ENCODE measurements around the gene CA10.

Gene CA10

DNA sequence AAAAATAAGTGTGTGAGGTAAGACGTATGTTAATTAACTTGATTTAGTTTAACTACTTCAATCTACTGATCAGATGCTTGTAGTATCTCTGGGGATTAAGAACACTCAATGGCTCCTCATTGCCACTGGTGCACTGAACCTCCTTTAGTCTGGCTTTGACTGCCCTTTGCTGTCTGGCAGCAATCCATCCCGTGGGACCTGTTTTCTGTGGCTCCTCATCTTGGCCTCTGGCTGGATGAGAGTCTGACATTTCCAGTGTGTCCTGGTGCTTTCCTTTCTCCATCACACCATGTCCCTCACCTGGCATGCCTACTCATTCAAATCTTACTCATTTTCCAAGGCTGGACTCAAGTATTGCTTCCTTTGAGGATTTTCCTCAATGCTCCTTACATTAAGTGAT lies 212.2 kb downstream of the CA10 start:
- no peak for DNase-seq (ENCODE audit: low spot score)

DNA sequence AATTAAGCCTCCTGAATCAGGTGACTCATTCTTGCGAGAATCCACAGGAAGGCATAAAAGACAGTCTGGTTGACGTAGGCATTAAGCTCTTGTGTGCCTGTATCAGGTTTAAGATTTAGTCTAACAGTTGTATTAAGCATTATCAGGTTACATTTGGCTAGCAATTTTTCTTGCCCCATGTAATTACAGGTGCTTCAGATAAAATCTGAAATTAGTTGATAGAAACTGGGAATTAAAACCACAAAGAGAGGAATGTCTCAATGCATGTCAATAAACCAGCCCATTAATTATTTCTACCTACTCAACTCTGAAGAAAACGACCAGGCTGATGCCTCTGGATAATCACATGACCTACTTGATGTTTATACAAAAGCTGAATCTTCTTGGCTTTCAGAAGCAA lies 217.2 kb downstream of the CA10 start:
- no peak for DNase-seq (ENCODE audit: low spot score)

DNA sequence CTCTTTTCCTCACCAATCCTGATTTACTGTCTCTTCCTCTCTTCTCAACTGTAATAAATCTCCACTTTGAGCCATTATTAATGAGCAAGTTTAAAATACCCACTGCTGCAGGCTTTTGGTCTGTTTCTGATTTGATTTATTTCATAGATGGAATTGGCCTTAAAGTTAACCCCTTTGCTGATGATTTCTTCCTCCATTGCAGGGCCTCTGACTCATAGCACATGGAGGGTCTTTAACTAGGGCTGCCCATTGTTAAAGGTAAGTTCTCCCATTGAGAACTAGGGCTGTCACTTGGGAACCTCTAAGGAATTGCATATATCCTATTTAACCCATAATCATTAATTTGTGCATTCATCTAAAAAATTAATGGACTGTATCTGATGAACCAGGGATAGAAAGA lies 221.2 kb downstream of the CA10 start:
- no peak for DNase-seq (ENCODE audit: low spot score)

DNA sequence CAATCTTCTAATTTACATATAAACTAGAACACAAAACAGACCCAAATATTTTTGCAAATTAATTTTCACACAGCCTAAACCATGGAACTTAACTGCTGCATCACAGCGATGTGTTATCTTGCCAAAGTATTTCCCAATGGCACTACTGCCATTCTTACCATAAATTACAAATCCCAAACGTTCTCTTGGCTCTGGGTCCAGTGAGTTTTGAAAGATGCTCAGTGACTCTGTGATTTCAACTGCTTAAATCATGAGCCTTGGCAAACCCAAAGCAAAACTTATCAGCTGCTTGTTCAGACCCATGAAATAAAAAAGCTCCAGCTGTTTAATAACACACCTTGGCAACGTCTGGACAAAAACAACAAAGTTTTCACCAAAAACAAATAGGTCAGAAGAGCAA lies 223.0 kb downstream of the CA10 start:
- DNase-seq (ENCODE audit: low spot score) = no peak

DNA sequence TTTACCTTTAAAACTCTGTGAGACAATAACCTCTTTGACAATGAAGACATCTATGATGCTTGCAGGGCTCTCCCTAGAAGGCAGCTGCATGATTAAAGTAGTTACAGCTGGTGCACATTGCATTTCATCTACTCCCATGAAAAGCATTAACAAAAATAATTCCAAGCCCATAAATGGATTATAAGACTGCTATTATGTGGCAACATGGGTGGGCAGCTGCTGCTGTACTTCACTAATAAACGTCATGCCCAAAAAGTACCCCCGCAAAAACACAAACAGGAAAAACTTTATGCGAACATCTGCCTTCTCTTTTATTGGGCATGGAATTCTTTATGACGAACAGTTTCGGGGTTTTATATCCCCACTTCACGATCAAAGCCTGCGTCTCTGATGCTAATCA lies 224.9 kb downstream of the CA10 start:
- DNase-seq (ENCODE audit: low spot score) = no peak

DNA sequence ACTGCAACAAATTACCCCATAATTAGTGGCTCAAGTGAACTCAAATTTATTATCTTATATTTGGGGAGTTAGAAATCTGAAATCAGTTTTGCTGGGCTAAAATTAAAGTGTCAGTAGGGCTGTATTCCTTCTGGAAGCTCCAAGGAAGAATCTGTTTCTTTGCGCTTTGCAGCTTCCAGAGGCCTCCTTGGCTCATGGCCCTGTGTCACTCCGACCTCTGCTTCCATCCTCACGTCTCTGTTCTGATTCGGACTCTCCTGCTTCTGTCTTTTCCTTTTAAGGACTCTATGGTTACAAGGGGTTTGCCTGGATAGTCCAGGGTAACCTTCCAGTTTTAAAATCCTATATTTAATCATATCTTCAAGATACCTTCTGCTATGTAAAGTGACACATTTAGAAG lies 232.1 kb downstream of the CA10 start:
- DNase-seq (ENCODE audit: low spot score) = no peak

DNA sequence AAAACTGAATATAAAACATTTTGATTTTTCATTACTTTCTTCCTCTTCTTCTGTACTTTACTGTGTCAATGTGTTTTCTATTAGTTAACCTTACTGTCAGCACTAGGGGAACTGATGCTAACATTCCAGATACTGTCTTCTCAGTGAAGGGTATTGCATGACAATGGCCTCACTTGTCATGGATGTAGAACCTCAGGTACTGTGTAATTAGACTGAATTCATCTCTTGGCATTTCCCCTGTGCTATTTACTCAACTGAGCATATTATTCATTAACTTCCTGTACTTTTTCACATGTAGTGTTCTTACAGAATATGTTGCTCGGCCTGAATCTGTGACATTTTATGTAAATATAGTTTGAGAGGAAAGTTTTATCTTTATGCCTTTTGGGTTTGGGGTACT lies 237.0 kb downstream of the CA10 start:
- no peak for DNase-seq (ENCODE audit: low spot score)

DNA sequence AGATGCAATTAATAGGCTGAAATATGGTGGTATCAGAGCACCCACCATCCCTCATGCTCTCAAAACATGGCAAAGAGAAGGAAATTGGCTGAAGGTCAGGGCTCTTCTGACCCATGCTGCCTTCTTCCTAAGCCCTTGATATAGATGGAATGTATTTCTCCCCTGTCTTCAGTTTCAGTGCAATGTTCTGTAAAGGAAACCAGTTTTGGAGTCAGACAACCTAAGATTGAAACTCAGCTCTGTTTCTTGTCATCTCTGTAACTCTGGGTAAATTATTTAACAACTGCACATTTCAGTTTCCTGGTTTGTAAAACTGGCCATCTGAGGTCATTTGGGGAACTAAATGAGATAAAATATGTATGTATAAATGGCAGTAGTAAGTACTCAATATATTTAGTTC lies 243.9 kb downstream of the CA10 start:
- DNase-seq (ENCODE audit: low spot score) = no peak

DNA sequence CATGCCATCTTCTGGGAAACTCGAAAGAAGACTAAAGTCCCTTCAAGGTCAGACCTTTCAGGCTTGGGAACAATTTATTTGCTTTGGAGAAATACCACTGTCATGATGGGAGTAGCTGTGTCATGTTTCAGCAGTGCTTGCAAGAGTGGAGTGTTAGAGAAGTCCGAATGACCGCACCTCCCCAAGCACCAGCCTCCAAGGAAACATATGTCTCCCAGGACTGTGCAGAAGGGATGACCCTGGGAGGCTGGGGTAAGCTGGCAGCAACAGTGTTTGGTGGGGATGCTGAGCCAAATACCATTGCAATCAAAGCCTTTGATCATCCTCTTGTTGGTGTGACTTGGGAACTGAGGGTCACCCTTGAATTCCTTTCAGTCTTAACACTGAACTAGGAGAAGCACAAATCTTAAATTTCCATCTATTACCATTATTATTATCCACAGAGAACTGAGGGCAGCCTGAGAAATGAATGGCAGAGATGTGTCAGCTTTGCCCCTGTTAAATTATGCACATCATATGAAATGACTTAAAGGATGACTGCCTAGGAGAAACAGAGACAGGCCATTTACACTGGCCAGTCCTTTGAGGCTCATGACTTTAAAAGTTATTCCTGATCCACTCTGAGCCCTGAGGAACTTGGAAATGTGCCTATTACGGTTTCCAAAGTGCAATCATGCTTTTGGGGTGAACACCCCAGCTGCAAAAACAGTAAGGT lies 244.9 kb downstream of the CA10 start:
- no peak for DNase-seq (ENCODE audit: low spot score)

DNA sequence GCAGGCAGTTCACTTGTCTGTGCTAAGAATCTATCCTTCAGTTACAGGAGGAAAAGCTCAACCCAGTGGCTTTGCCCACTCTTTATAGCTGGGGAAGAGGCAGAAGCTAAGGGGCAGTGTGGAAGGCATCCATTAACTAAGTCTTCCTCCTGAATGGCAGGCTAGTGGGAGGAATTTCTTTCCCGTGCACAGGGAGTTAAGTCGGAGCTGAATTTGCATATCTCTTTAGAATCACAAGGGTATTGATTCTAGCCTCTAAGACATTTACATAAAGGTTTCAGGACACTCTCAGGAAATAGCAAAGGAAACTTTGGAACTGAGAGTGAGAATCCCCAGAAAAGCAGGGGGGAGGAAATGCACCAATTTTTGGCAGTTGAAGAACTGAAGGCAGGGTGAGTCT lies 245.6 kb downstream of the CA10 start:
- no peak for DNase-seq (ENCODE audit: low spot score)

DNA sequence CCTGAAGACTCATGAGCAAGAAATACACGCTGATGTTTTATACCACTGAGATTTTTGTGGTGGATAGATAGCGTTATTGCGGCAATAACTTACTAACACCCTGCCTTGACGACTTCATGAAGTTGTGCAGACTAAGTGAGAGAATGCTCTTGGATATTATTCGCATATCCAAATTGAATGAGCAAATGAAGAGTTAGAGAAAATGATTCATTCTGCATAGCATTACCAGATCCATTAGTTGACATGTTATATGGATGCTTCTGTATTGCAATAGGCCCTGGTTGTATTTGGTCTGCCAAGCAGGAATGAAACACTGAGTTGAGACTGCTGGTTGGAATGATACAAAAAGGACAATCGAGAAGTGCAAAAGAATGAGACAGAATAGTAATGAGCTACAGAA lies 247.3 kb downstream of the CA10 start:
- no peak for DNase-seq (ENCODE audit: low spot score)

DNA sequence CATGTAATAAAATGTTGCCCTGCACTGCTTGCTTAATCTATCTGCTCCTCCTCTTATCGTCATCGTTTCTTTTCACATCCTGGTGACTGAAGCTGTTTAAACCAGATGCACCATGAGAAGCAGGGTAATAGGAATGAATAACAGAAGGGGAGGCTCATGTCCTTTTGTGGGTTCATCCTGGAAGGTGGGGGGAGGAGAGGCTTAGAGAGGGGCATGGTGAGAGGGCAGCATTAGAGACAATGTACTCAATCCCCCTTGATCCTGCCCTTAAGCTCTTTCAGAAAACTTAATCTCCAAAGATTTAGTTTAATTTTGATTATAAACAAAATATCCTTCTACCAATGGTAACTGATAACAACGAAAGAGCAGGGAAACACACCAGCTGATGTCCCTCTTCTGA lies 248.5 kb downstream of the CA10 start:
- no peak for DNase-seq (ENCODE audit: low spot score)

DNA sequence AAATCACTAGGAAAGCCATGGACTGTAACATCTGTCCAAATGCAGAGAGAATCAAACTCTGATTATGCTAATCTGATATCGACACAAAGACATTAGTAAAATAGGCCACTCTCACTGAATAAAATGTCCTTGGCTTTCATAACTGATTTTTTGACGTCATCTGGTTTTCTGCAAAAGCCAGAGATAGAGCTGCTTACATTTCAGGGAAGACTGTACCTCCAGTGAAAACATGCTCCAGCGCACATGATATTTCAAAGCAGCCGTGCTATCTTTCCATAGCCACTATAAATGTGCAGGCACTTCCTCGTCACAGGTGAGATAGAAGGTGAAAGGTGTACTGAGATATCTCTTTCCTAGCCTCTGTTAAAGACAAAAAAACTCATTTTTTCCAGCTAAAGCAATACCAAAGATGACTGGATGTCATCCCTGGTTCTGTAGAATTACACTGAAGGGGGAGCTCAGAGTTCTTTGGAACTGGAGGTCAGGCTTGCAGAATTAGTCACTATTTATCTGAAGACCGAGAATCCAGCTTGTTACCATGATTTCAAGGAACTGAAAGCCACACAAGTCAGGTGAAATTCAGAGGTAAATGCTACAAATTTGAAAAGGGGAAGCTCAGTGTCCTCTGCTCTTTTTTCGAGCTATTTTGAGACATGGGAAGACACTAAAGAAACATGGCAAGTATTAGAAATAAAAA lies 249.5 kb downstream of the CA10 start:
- no peak for DNase-seq (ENCODE audit: low spot score)

DNA sequence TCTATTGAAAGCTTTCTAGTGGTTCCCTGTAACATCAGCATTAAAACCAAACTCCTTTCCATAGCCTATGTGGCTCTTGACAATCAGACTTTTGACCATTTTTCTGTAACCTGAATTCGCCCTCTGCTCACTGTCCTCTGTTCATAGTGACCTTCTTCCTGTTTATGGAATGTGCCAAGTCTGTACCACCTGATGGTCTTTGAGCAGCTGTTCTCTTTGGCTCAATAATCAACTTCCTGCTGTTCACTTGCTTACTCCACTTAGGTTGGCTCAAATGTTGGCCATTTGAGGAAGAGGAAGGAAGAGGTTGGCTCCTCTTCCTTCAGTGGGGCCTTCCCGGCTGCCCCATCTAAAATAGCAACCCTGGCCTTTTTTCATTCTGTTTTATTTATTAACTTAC lies 251.5 kb downstream of the CA10 start:
- DNase-seq (ENCODE audit: low spot score) = no peak

DNA sequence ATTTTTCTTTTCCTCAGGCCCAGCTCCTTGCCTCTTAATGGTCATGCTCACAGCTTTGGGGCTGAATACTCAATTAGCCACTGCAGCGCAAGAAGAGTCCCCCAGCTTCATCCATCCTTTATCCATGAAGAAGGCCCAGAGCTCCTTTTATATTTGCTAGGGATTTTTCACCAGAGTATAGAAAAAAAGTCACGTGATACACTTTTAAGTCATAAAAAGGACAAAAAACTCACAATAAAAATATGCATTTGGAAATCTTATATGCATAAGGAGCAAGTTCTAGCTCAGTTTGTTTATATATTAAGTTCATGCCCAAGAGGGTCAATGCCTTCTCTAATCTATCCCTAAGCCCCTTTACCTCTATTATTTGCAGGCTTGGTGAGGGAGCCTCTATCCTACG lies 254.1 kb downstream of the CA10 start:
- no peak for DNase-seq (ENCODE audit: low spot score)

DNA sequence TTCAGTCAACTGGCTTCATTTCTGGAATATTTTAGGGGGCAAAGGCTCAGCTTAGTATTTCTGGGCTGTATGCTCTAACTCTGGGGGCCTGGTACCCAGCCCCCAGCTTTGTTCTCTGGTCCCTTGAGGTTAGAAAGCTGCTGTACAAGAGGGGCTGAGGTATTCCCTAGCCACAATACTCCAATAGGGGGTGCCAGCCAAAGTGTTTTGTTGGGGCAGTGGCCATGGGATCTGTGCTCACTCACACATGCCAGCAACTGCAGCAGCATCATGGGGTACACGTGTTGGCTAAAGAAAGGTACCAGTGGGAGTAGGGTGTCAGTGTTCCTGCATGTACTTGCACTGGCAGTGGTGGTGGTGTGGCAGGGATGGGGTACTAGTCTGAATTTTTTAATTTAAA lies 257.3 kb downstream of the CA10 start:
- DNase-seq (ENCODE audit: low spot score) = no peak

DNA sequence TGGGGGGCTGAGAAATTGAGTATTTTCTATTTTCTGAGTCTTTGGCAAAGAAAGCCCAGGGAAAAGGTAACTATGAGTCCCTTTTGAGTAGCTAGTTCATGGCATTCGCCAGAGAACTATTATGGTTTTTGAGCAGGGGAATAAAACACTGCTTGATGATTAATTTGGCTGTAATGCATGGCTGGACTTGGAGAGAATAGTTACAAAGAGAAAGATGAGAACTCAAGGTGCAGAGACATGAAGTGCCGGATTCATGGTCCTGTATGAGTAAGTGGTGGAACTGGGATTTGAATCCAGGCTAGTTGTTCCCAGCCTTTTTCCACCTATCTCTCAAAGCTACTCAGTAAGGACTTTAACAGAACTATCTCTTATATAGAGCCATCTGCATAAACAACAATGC lies 266.6 kb downstream of the CA10 start:
- DNase-seq (ENCODE audit: low spot score) = no peak

DNA sequence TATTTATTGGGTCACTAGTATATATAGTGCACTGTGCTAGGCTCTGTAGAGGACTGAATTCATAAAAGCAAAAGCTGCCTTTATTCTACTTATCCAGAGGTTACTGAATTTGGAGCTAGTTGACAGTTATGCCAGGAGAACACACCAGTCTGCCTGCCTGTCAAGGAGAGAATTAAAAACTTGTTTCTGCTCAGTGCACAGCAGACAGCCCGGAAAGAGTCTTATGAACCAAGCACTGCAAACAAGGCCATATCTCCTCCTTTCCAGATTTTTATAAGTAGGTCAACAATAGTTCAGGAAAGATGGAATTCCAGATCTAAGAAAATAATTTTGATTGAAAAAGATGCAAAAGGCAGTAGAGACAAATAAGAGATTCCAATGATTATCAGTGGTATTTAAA lies 267.8 kb downstream of the CA10 start:
- no peak for DNase-seq (ENCODE audit: low spot score)

DNA sequence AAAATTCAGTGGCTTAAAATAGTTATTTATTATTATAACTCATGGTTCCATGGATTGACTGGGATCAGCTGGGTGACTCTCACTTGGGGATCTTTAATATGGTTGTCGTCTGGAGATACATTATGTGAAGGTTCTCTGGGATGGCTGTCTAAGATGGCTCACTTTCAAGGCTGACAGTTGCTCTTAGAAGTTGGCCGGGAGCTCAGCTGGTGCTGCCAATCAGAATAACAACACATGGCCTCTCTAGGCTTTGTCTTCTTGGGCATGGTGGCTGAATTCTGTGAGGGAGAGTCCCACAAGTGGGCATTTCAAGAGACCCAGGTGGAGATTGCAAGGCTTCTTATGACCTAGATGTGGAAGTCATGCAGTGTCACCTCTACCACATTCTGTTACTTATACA lies 269.7 kb downstream of the CA10 start:
- DNase-seq (ENCODE audit: low spot score) = no peak

DNA sequence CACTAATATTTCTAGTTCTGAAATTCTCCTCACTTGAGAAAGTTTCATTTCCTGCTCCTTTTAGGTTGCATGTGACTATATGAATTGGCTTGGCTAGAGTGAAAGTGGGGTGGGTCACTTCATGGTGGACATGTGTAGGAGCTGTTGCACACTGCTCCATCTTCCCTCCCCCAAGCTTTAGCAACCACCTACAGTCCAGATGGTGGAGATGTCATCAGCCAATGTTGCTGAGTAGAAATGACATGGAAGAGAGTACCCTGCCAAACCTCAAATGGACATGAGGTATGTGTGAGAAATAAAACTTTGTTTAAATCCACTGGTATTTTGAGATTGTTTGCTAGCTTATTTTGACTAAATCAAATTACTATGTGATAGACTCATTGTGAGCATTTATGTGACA lies 281.5 kb downstream of the CA10 start:
- DNase-seq (ENCODE audit: low spot score) = no peak

DNA sequence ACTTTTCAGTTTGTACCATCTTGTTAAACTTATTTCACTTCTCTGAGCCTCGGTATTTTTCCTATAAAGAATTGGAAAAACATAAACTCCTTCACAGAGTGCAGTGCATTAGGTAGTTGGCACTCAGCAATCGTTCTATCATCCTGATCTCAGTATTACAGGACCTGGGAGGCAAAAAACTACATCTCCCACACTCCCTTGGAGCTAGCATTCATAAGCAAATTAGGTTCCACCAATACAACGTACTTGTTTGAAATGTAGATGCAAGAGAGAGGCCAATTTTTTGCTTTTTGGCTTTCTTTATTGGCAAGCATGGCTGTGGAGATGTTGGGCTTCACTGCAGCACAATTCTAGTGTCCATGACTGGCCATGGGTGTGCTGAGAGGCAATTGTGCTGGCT lies 285.2 kb downstream of the CA10 start:
- DNase-seq (ENCODE audit: low spot score) = no peak

DNA sequence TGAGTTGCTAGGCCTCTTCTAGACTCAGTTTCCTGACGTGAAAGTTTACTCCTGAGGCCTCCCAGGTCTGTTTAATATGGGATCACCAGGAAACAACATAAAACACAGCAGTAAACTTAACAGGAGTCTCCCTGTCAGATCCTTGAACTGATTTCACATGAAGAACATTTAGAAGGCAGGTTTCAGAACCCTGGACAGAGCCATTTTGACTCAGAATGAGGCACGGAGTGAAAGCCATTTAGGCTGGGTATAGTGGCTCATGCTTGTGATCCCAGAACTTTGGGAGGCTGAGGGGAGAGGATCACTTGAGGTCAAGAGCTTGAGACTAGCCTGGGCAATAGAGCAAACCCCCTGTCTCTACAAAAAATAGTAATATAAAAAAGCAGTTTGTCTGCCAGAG lies 289.1 kb downstream of the CA10 start:
- no peak for DNase-seq (ENCODE audit: low spot score)

DNA sequence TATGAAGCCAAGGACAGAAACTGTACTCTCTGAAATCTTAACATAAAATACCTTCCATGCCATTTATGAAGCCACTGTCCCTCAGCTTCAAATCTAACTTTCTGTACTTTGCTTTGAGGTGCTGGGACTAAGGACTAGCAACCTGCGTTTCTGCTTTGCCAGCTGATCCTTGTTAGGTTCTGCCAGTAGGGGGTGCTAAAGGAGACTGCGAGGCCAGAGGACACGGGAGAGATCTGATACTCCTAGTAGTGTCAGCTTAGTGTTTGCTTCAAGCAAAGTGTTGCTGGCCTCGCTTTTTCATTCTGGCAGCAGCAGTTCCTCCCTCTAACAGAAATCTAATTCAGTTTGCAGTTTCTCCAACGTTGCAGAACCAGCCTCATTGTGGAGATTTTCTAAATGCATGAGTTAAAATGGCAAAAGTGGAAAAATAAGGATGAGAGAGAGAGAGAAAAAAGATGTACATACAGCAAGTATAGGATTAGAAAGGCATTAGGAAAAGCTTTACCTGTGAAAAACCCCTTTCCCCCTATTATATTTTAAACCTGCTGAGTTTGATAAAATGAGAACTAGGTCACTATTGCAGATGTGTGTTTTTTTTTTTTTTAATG lies 297.5 kb downstream of the CA10 start:
- peak; percentile 5 for DNase-seq (ENCODE audit: low spot score)
